ENCODE data around the gene SDHD. TPM values are rescaled to one million over a fixed set of nuclear protein-coding genes. Genes with fewer than 3 reads are reported as not detected.

Gene SDHD
- total and polyA plus RNA-seq, 4 donors: 154 to 277 (median 177) TPM

GRCh38 chr11:112042161-112042960, 44.3 kb upstream of the SDHD start:
- no peak for DNase-seq (ENCODE audit: low spot score)
- Histone ChIP-seq H3K4me1 (ENCODE audit: control insufficient read depth in 4 of 4, insufficient read depth in 4 of 4, low read length in 3 of 4) (no peaks in the 10 kb centered on the region), H3K27ac (ENCODE audit: low read depth in 1 of 2, low read length in 2 of 2) (no peak overlapping the region), H3K9me3 (ENCODE audit: control insufficient read depth in 4 of 4, low read length in 3 of 4) (no peaks in the 10 kb centered on the region), H3K4me3 (ENCODE audit: low read depth in 1 of 3, low read length in 3 of 3) (no peak overlapping the region), H3K36me3 (ENCODE audit: control insufficient read depth in 4 of 4, insufficient read depth in 3 of 4, low read depth in 1 of 4, low read length in 3 of 4) (peaks cover 0 to 51% (median 30%) of the 10 kb centered on the region in 4 donors), H3K27me3 (ENCODE audit: control insufficient read depth in 4 of 4, insufficient read depth in 4 of 4, low read length in 3 of 4) (no peaks in the 10 kb centered on the region), H3K9ac (ENCODE audit: low read depth in 1 of 2, low read length in 2 of 2) (no peak overlapping the region)
- WGBS: 74% methylated on average over 6 of the region's 6 CpGs
- no peak for TF ChIP-seq YY1 (IDR thresholded peaks at IDR 0.05)
- TF ChIP-seq ZBTB33 (IDR thresholded peaks at IDR 0.05): no peak
- no peak for TF ChIP-seq CTCF (IDR thresholded peaks at IDR 0.05; ENCODE audit: low read depth, low read length, missing input control)
- TF ChIP-seq SP1 (IDR thresholded peaks at IDR 0.05): no peak
- TF ChIP-seq HNF4G (IDR thresholded peaks at IDR 0.05): no peak
- TF ChIP-seq TAF1 (conservative IDR thresholded peaks at IDR 0.05): no peak
- TF ChIP-seq HNF4A (conservative IDR thresholded peaks at IDR 0.05): no peak
- no peak for TF ChIP-seq FOXA1 (IDR thresholded peaks at IDR 0.05)
- TF ChIP-seq ATF3 (IDR thresholded peaks at IDR 0.05): no peak
- TF ChIP-seq FOXA2 (IDR thresholded peaks at IDR 0.05): no peak
- no peak for TF ChIP-seq RXRA (IDR thresholded peaks at IDR 0.05)
- TF ChIP-seq NR2F2 (IDR thresholded peaks at IDR 0.05): no peak
- no peak for TF ChIP-seq EGR1 (IDR thresholded peaks at IDR 0.05; ENCODE audit: low read depth in 2 of 2)
- TF ChIP-seq RAD21 (IDR thresholded peaks at IDR 0.05): no peak
- no peak for TF ChIP-seq GABPA (IDR thresholded peaks at IDR 0.05 in 1 of 2, conservative IDR thresholded peaks at IDR 0.05 in 1 of 2)
- no peak for TF ChIP-seq REST (IDR thresholded peaks at IDR 0.05)

Measured in liver (tissue), 9 donors.